GM19372 (cell line): ENCODE results near the gene CHAC1.
"Not testable (repeated sequence)": the region's sequence is repeated elsewhere in the genome, so short reads cannot be mapped to it uniquely, and the experiment has no call there.

Experiments used
- ATAC-seq: cut with Tn5 transposase; IDR thresholded peaks from one replicate; pipeline ENCODE4 v1.9.1; 2021; ENCODE audit warnings: mild to moderate bottlenecking, low read depth, moderate library complexity; ENCODE audit not compliant: unreplicated experiment

CHAC1 gene

GRCh38 chr15:40936709-40937666, 16.3 kb upstream of the CHAC1 start:
- ATAC-seq = no peak

- ATAC-seq = no peak
Observed at GRCh38 chr15:40937762-40938535, 15.3 kb upstream of the CHAC1 start.

GRCh38 chr15:40938536-40938870, 14.8 kb upstream of the CHAC1 start:
- ATAC-seq = no peak

- ATAC-seq = no peak
Observed at GRCh38 chr15:40940296-40940801, 12.9 kb upstream of the CHAC1 start.

- ATAC-seq = no peak
Observed at GRCh38 chr15:40941068-40941527, 12.2 kb upstream of the CHAC1 start.

- peak; percentile 68 for ATAC-seq
Observed at GRCh38 chr15:40941528-40942336, 11.5 kb upstream of the CHAC1 start.

GRCh38 chr15:40942337-40942854, 10.9 kb upstream of the CHAC1 start:
- ATAC-seq = no peak

GRCh38 chr15:40942878-40943277, 10.4 kb upstream of the CHAC1 start:
- no peak for ATAC-seq

- no peak for ATAC-seq
Observed at GRCh38 chr15:40943764-40944365, 9.4 kb upstream of the CHAC1 start.

- ATAC-seq = no peak
Observed at GRCh38 chr15:40944510-40945296, 8.6 kb upstream of the CHAC1 start.

GRCh38 chr15:40948706-40949473, 4.4 kb upstream of the CHAC1 start:
- no peak for ATAC-seq

GRCh38 chr15:40949756-40950207, 3.5 kb upstream of the CHAC1 start:
- no peak for ATAC-seq

GRCh38 chr15:40951764-40952163, 1.5 kb upstream of the CHAC1 start:
- no peak for ATAC-seq

GRCh38 chr15:40952301-40952900, 870 bp upstream of the CHAC1 start:
- ATAC-seq = no peak

- no peak for ATAC-seq
Observed at GRCh38 chr15:40953713-40954074, 423 bp downstream of the CHAC1 start.

- not testable (repeated sequence) for ATAC-seq
Observed at GRCh38 chr15:40954158-40954848, 1.0 kb downstream of the CHAC1 start.

GRCh38 chr15:40955141-40955903, 2.1 kb downstream of the CHAC1 start:
- no peak for ATAC-seq
